HepG2 (cell line): ENCODE results near the gene AGBL1. TPM values are rescaled to one million over a fixed set of nuclear protein-coding genes. Genes with fewer than 3 reads are reported as not detected.

Experiments used
- ATAC-seq: fragments of 200-7000 bp; cut with Tn5 transposase; 3 replicates; pipeline ENCODE4 v1.9.1; 2020; ENCODE audit warnings: mild to moderate bottlenecking, moderate library complexity
- BruUV-seq: library from RNA; stranded (reverse); fragments of 400-500 nt; replicated peaks from 2 replicates; lab custom pipeline; 2021; lab: Mats Ljungman, UMichigan
- CTCF ChIA-PET: fragments of 300-600 bp; formaldehyde crosslinking; extraction: SDS; loops from one replicate; lab custom pipeline; 2021; ENCODE audit warnings: low total read pairs, inconsistent platforms, low intra/inter-chr PET ratio; lab: Yijun Ruan, JAX
- POLR2A ChIA-PET: fragments of 350-600 bp; sonication (Branson Sonifier 250); formaldehyde crosslinking; loops from one replicate; lab custom pipeline; 2020; ENCODE audit warnings: antibody characterized with exemption, inconsistent platforms; lab: Yijun Ruan, JAX
- DNase-seq: peaks from one replicate; pipeline ENCODE4 v3.0.0-alpha.2; 2015; ENCODE audit warnings: low spot score
- FAIRE-seq: peaks from 3 replicates; lab custom pipeline; 2011; peaks lifted over from hg19 to GRCh38; lab: Jason Lieb, UNC
- H2AFZ ChIP-seq: one replicate; pipeline ENCODE4 v1.6.1; 2011; ENCODE audit warnings: low read length, inconsistent platforms
- H3K27ac ChIP-seq: fragments of 300-600 bp; 3 replicates; pipeline ENCODE4 v1.8.0; 2011; ENCODE audit warnings: mixed run types, mild to moderate bottlenecking, mixed read lengths, low read length, inconsistent platforms; ENCODE audit not compliant: insufficient read depth; ENCODE audit errors: extremely low read length
- H3K27me3 ChIP-seq, 2 experiments: fragments of 200-600 bp in 1 of 2; 2 replicates in 1 of 2; 3 replicates in 1 of 2; pipeline versions ENCODE4 v1.6.0 to v1.8.0; 2011; ENCODE audit warnings: low read length in 2 of 2, mild to moderate bottlenecking in 2 of 2, moderate library complexity in 2 of 2, inconsistent platforms in 1 of 2; ENCODE audit not compliant: insufficient read depth in 2 of 2, control insufficient read depth in 1 of 2
- H3K36me3 ChIP-seq, 2 experiments: fragments of 200-600 bp in 1 of 2; replicated peaks in 1 of 2; 2 replicates in 1 of 2; 3 replicates in 1 of 2; pipeline versions ENCODE4 v1.5.1 to v1.8.0; 2011; ENCODE audit warnings: low read length in 2 of 2, inconsistent platforms in 1 of 2; ENCODE audit not compliant: insufficient read depth in 2 of 2, control insufficient read depth in 1 of 2
- H3K4me1 ChIP-seq: 2 replicates; pipeline ENCODE4 v1.5.1; 2012; ENCODE audit warnings: low read length, inconsistent platforms; ENCODE audit not compliant: insufficient read depth
- H3K4me2 ChIP-seq: 2 replicates; pipeline ENCODE4 v1.6.0; 2011; ENCODE audit warnings: low read depth, low read length, inconsistent platforms
- H3K4me3 ChIP-seq, 3 experiments: fragments of 200-600 bp in 1 of 3; sonication (generic), shearing (Covaris generic) in 1 of 3; replicated peaks in 1 of 3; 2 replicates each; pipeline ENCODE4 v1.5.1; 2011 to 2016; ENCODE audit warnings: low read length in 3 of 3, inconsistent platforms in 2 of 3, low read depth in 2 of 3, mild to moderate bottlenecking in 2 of 3, control low read depth in 1 of 3, mixed read lengths in 1 of 3; ENCODE audit not compliant: insufficient read depth in 1 of 3
- H3K79me2 ChIP-seq: one replicate; pipeline ENCODE4 v1.6.1; 2011; ENCODE audit warnings: low read length, inconsistent platforms; ENCODE audit not compliant: insufficient read depth
- H3K9ac ChIP-seq: 2 replicates; pipeline ENCODE4 v1.6.0; 2011; ENCODE audit warnings: mild to moderate bottlenecking, low read depth, low read length, inconsistent platforms; ENCODE audit not compliant: insufficient read depth
- H3K9me3 ChIP-seq: 2 replicates; pipeline ENCODE4 v1.5.1; 2012; ENCODE audit warnings: mild to moderate bottlenecking, low read length
- H4K20me1 ChIP-seq: 2 replicates; pipeline ENCODE4 v1.6.0; 2011; ENCODE audit warnings: inconsistent platforms, mild to moderate bottlenecking, low read length, moderate library complexity; ENCODE audit not compliant: insufficient read depth
- CENPT ChIP-seq: sonication (generic); formaldehyde crosslinking; IDR thresholded peaks from 2 replicates; pipeline ENCODE4 v1.8.0; 2022; ENCODE audit warnings: low read depth, mild to moderate bottlenecking, moderate library complexity, missing genetic modification reagents
- DDIT3 ChIP-seq: sonication (generic); formaldehyde crosslinking; IDR thresholded peaks from 2 replicates; pipeline ENCODE4 v1.4.0; 2020; ENCODE audit warnings: mild to moderate bottlenecking, missing genetic modification reagents
- MTF1 ChIP-seq: sonication (generic); formaldehyde crosslinking; IDR thresholded peaks from 2 replicates; pipeline ENCODE4 v1.5.0; 2020; ENCODE audit warnings: missing genetic modification reagents
- MXI1 ChIP-seq: IDR thresholded peaks from 3 replicates; pipeline ENCODE4 v1.6.1; 2012; ENCODE audit warnings: low read depth, low read length, inconsistent platforms, borderline replicate concordance
- NFE2L1 ChIP-seq: sonication (generic); formaldehyde crosslinking; IDR thresholded peaks from 2 replicates; pipeline ENCODE4 v1.4.0; 2020; ENCODE audit warnings: missing genetic modification reagents, mild to moderate bottlenecking, borderline replicate concordance
- RFX1 ChIP-seq: fragments of 450-650 bp; IDR thresholded peaks from 2 replicates; pipeline ENCODE4 v1.6.1; 2017
- RXRA ChIP-seq: sonication (generic); formaldehyde crosslinking; IDR thresholded peaks from 2 replicates; pipeline ENCODE4 v1.5.1; 2020; ENCODE audit warnings: missing genetic modification reagents
- SP1 ChIP-seq, 2 experiments: fragments of 450-650 bp in 1 of 2; sonication (generic) in 1 of 2; formaldehyde crosslinking in 1 of 2; IDR thresholded peaks; 2 replicates each; pipeline versions ENCODE4 v1.4.0 to v1.6.1; 2016 to 2020; ENCODE audit warnings: missing genetic modification reagents in 1 of 2
- STAG1 ChIP-seq: sonication (generic); formaldehyde crosslinking; IDR thresholded peaks from 2 replicates; pipeline ENCODE4 v1.4.0; 2020; ENCODE audit warnings: missing genetic modification reagents
- TEAD2 ChIP-seq: sonication (generic); formaldehyde crosslinking; IDR thresholded peaks from 2 replicates; pipeline ENCODE4 v1.9.0; 2021; ENCODE audit warnings: missing genetic modification reagents
- TOE1 ChIP-seq: sonication (generic); formaldehyde crosslinking; IDR thresholded peaks from 2 replicates; pipeline ENCODE4 v1.4.0; 2020; ENCODE audit warnings: mild to moderate bottlenecking, missing genetic modification reagents
- ZNF614 ChIP-seq: IDR thresholded peaks from 2 replicates; pipeline ENCODE4 v1.6.1; 2018; ENCODE audit warnings: missing biosample characterization, missing genetic modification reagents, inconsistent platforms, borderline replicate concordance
- ZNF709 ChIP-seq: sonication (generic); formaldehyde crosslinking; IDR thresholded peaks from 2 replicates; pipeline ENCODE4 v1.5.0; 2020; ENCODE audit warnings: mild to moderate bottlenecking, missing genetic modification reagents
- ZSCAN12 ChIP-seq: sonication (generic); formaldehyde crosslinking; IDR thresholded peaks from 2 replicates; pipeline ENCODE4 v1.9.0; 2021; ENCODE audit warnings: mild to moderate bottlenecking, missing genetic modification reagents
- ZUFSP ChIP-seq: sonication (generic); formaldehyde crosslinking; IDR thresholded peaks from 2 replicates; pipeline ENCODE4 v1.9.0; 2021; ENCODE audit warnings: missing genetic modification reagents, mild to moderate bottlenecking, borderline replicate concordance
- WGBS: methylation state at CpG from one replicate; pipeline ENCODE4 v1.1.6; 2017; ENCODE audit warnings: low lambda C conversion rate; 5-methylcytosine and 5-hydroxymethylcytosine counted together
- in situ Hi-C: cut with HindIII; loops from 2 replicates; pipeline ENCODE4 v1.10.0; 2017; ENCODE audit warnings: low pct_unique_long_range_greater_than_20kb; ENCODE audit not compliant: extremely low pct_ligation_motif_present
- intact Hi-C: fragments of 100-400 bp; cut with micrococcal nuclease; formaldehyde crosslinking; loops from one replicate; pipeline ENCODE4 v1.10.0; 2022; ENCODE audit not compliant: unreplicated experiment
- polyA plus RNA-seq, 8 experiments: library from polyadenylated mRNA; depleted of rRNA in 3 of 8; stranded (reverse) in 7 of 8; unstranded in 1 of 8; fragments of >200 nt; fragmentation: Illumina TruSeq in 4 of 8; extraction: Trizol in 4 of 8; gene quantifications; 2 replicates each; pipeline versions ENCODE4 v1.2.1 to v1.2.3, GENCODE V29; 2011 to 2016; ENCODE audit warnings: low read depth in 4 of 8, missing spikeins in 1 of 8, mixed read lengths in 1 of 8; ENCODE audit not compliant: insufficient read depth in 1 of 8
- total RNA-seq, 5 experiments: library from RNA; depleted of rRNA; stranded (reverse); fragments of >200 nt; fragmentation: Illumina TruSeq; extraction: Trizol; gene quantifications; 2 replicates each; pipeline ENCODE4 v1.2.3, GENCODE V29; 2016; ENCODE audit warnings: low read depth in 1 of 5
- TF ChIP-seq, protein P1 (sequence below): sonication (generic); formaldehyde crosslinking; IDR thresholded peaks from 2 replicates; pipeline ENCODE4 v1.4.0; 2020; ENCODE audit warnings: missing genetic modification reagents, low read depth, mild to moderate bottlenecking, borderline replicate concordance

The AGBL1 gene
- total and polyA plus RNA-seq, 2 of the 13 experiments (the other 11 are each of a cell fraction or from before 2014, with no cell fraction given) = 0.01 TPM; not detected in 1

GRCh38 chr15:86060674-86061073 lies 19.0 kb upstream of the AGBL1 start:
- CTCF ChIA-PET = no interaction called here
- H3K4me2 ChIP-seq = no peak overlapping the region
- no TSS peak for BruUV-seq
- TF ChIP-seq MXI1 (no peak), MTF1 (no peak), ZUFSP (CRISPR knock-in tag) (no peak), RFX1 (no peak), SP1 (IDR thresholded peaks at IDR 0.05) (no peak), SP1 (CRISPR knock-in tag; IDR thresholded peaks at IDR 0.05) (no peak), ZSCAN12 (CRISPR knock-in tag) (no peak), ZNF709 (CRISPR knock-in tag) (no peak), DDIT3 (no peak), NFE2L1 (CRISPR knock-in tag) (no peak), RXRA (CRISPR knock-in tag) (no peak), CENPT (CRISPR knock-in tag) (no peak), ZNF614 (CRISPR knock-in tag) (no peak), TOE1 (no peak), STAG1 (CRISPR knock-in tag) (no peak), TEAD2 (no peak)
- TF ChIP-seq, protein P1, sequence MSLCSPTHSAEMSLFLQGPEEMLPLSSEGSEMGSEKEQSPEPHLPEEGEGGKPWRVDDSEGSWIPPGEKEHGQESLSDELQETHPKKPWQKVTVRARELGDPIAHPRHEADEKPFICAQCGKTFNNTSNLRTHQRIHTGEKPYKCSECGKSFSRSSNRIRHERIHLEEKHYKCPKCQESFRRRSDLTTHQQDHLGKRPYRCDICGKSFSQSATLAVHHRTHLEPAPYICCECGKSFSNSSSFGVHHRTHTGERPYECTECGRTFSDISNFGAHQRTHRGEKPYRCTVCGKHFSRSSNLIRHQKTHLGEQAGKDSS = no peak
- TF ChIP-seq, all 625 proteins: peak for 0
- DNase-seq (no peak), FAIRE-seq (no peak), ATAC-seq (no peak)
- POLR2A ChIA-PET = no interaction called here
- no peaks in the 10 kb centered on the region for H3K9me3 ChIP-seq
- in situ Hi-C loops = no loop called here
- H3K9ac ChIP-seq = no peak overlapping the region
- H3K36me3 ChIP-seq = no peaks in the 10 kb centered on the region
- H2AFZ ChIP-seq = no peak overlapping the region
- WGBS = 26% methylated on average over 3 of the region's 3 CpGs
- no peaks in the 10 kb centered on the region for H3K4me1 ChIP-seq
- H3K27me3 ChIP-seq = no peaks in the 10 kb centered on the region
- no peaks in the 10 kb centered on the region for H3K79me2 ChIP-seq
- intact Hi-C loops = no loop called here
- H3K4me3 ChIP-seq = no peak overlapping the region
- H3K27ac ChIP-seq = no peak overlapping the region
- no peaks in the 10 kb centered on the region for H4K20me1 ChIP-seq
